HG03342 (cell line): ENCODE results near the gene ZBED2.
"Not testable (repeated sequence)": the region's sequence is repeated elsewhere in the genome, so short reads cannot be mapped to it uniquely, and the experiment has no call there.

Experiments used
- ATAC-seq: cut with Tn5 transposase; IDR thresholded peaks from one replicate; pipeline ENCODE4 v1.9.1; 2021; ENCODE audit warnings: mild to moderate bottlenecking, moderate library complexity; ENCODE audit not compliant: unreplicated experiment

Gene ZBED2, protein sequence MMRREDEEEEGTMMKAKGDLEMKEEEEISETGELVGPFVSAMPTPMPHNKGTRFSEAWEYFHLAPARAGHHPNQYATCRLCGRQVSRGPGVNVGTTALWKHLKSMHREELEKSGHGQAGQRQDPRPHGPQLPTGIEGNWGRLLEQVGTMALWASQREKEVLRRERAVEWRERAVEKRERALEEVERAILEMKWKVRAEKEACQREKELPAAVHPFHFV

DNA sequence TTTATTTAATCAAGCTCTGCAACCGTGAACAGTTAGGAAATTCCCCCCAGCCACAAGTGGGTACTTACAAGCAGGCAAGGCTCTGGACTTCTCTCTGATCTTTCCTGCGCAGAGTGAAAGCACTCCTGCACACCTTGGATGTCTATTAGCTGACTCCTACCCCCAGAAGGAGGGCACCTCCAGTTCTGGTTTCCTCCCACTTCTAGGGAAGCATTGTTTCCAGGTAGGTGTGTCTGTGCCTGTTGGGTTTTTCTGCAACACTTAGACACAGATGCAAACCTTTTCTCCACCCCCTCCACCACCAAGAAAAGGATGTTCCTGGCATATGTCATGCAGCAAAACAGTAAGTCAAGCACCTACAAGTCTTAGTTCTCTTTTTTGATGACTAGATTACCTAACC, at the start of gene ZBED2:
Gene ZBED2 (minus strand): TSS at position 115 of the 400 bp plus-strand sequence. CDS start 1,145 bp downstream, outside the sequence.
- ATAC-seq = no peak

GRCh38 chr3:111639316-111639715, 44.2 kb upstream of the ZBED2 start:
- ATAC-seq = no peak

- no peak for ATAC-seq
Observed at GRCh38 chr3:111636366-111636885, 41.3 kb upstream of the ZBED2 start.

DNA sequence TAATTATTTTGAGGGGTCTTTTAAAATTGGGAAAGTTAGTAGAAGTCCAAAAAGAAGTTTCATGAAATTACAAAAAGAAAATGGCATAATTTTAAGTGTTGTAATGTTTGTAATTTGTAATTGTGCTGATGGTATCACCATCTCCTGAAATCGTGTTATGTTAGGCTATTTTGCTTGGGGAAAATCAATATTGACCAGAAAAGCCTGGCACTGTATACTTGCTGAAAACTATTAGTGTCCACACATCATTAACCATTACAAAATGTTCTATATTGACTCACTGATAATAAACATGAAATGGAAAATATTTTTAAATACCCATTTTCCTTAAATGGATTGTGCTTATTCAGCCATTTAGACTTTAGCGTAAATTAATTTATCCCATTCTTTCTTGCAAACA, 40.3 kb upstream of the ZBED2 start:
- ATAC-seq = no peak

GRCh38 chr3:111630638-111631037, 35.5 kb upstream of the ZBED2 start:
- not testable (repeated sequence) for ATAC-seq

GRCh38 chr3:111629018-111629417, 33.9 kb upstream of the ZBED2 start:
- not testable (repeated sequence) for ATAC-seq

DNA sequence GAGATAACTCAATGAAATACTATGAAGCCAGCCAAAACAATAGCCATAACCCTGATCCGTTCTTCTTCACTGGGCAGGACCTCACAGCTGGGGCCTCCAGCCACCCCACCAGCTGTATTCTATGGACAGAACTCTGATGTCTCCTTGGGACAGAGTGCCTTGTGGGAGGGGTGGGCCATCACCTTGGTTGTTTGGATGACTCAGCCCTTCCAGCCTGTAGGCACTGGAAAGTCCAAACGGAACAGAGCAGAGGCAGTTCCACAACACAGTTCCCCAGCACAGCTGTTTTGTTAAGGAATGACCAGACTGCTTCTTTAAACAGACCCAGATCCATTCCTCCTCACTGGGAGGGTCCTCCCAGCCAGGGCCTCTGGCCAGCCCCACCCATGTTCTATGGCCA, 31.9 kb upstream of the ZBED2 start:
- no peak for ATAC-seq

DNA sequence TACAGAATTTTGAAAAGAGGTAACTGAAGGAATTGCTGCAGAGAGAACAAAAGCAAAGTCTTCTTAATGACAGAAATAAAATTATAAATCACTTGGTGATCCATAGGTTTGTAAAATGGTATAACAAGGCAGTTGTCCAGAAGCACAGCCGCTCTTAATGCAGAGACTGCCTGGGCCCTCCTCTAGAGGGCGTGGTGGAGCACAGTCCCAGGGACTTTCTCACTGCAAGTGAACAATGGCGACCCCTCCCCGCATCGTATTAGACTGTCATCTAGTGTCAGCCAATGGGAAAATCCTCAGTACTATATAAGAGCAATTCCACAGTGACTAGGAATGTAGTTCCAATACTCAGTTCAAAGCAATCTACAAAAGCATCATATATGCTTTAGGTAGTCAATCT, 26.4 kb upstream of the ZBED2 start:
- no peak for ATAC-seq

DNA sequence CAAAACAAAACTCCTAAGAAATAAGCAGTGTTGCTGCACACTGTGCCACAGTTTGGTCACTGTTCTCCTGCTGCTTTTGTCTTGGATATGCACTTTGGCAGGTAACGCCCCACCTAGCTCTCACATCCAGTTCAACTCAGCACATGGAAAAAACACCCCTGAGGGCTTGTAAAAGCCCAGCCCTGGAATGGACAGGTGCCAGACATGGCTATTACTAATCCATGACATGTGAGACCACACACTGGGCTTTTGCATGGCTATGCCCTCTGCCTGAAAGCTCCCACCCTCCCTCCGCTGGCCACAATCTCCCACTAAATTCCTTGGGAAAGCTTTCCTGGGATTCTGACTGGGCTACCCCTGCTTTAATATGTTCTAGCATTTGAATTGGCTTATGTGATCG, 24.7 kb upstream of the ZBED2 start:
- no peak for ATAC-seq

GRCh38 chr3:111618945-111619344, 23.8 kb upstream of the ZBED2 start:
- no peak for ATAC-seq

GRCh38 chr3:111617912-111618601, 22.9 kb upstream of the ZBED2 start:
- no peak for ATAC-seq

DNA sequence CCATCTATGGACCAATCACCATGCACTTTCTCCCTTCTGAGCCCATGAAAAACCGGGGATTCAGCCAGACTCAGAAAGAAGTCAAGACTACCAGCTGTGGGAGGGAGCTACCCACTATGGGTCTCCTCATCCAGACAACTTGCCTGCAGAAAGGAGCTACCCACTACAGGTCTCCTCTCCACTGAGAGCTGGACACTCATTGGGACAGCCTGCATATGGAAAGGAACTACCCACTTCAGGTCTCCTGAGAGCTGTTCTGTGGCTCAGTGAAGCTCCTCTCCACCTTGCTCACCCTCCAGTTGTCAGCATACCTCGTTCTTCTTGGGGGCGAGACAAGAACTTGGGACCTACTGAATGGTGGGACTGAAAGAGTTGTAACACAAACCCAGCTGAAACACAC, 22.3 kb upstream of the ZBED2 start:
- ATAC-seq = no peak

- ATAC-seq = peak; percentile 74
Observed at GRCh38 chr3:111616417-111617105, 21.4 kb upstream of the ZBED2 start.

DNA sequence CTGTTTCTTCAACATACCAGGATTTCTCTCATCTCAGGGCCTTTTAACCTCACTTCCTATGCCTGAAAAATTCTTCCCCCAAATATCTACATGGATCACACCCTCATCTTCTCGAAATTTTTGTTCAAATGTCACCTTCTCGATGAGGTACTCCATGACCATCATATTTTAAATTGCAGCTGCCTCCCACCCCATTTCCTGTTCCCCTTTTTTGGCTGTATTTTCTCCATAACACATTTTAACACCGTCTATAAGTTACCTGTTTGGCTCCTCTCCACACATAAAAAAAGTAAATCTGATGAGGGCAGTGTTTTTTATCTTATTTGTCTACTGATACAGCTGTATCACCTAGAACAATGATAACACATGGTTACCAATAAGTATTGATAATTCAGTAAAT, 20.7 kb upstream of the ZBED2 start:
- ATAC-seq = no peak

DNA sequence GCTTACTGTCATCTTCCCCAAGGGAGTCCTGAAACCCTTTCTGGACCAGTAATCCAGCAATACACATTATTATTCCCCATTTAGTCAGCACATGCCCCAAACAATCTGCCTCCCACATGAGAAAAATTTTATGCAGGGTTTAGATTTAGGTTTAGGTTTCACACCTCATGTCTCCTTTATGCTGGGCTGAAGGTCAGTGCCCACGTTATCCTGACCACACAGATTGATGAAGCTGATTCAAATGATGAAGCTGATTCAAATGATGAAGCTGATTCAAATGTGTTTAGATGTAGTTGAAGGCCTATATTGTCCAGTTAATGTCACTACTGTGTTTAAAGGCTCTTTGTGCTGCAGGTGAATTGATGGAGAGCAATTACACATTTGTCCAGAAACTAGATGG, 18.1 kb upstream of the ZBED2 start:
- ATAC-seq = no peak

DNA sequence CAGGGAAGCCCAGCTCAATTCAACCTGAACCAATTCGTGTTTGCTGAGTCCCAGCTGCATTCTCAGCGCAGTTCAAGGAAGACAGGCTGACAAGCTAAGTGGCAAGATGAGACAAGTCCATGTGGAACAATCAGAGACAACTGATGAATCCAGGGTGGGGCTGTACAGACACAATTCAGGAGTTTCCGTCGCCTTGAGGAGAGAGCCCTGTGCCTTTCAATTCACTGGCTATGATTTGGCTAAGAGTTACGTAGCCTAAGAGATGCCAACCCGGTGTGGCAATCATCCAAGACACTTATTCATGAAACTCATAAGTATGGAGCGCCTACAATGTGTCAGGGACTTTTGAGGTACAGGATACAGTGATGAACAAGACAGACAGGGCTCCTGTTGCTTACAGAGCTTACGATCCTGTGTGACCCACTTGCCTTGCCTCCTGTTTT, 15.5 kb upstream of the ZBED2 start:
- peak; percentile 22 for ATAC-seq

GRCh38 chr3:111610189-111610588, 15.0 kb upstream of the ZBED2 start:
- peak; percentile 95 for ATAC-seq

GRCh38 chr3:111609700-111610099, 14.6 kb upstream of the ZBED2 start:
- ATAC-seq = no peak

GRCh38 chr3:111608383-111608782, 13.2 kb upstream of the ZBED2 start:
- no peak for ATAC-seq

- ATAC-seq = no peak
Observed at GRCh38 chr3:111607240-111607920, 12.2 kb upstream of the ZBED2 start.

- ATAC-seq = no peak
Observed at GRCh38 chr3:111605493-111605892, 10.3 kb upstream of the ZBED2 start.
